Measurements from ENCODE around the gene SMU1. TPM values are rescaled to one million over a fixed set of nuclear protein-coding genes. Genes with fewer than 3 reads are reported as not detected.

Gene SMU1
- total and polyA plus RNA-seq, 2 donors from 2014 or later = 12.8 to 22.0 TPM

DNA sequence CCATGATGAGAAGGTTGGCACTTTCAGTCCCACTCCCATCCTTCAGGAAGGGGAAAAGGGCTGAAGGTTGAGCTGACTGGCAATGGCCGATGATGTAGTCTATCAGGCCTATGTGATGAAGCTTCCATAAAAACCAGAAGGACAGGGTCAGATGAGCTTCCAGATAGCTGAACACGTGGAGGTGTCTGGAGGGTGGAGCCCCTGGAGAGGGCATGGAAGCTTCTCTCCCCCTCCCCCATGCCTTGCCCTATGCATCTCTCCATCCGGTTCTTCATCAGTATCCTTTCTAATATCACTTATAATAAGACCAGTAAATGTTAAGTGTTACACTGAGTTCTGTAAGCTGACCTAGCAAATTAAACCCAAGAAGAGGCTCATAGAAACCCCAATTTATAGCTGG is 32.6 kb upstream of the SMU1 start:
- no peak for FAIRE-seq
- H3K27ac ChIP-seq (ENCODE audit: low read depth in 2 of 2, low read length in 2 of 2) = no peak overlapping the region

GRCh38 chr9:33108472-33108871 is 32.0 kb upstream of the SMU1 start:
- peak in 1 of 5 donors; percentile 10 for DNase-seq
- FAIRE-seq = no peak
- Histone ChIP-seq H3K27ac (ENCODE audit: low read depth in 2 of 2, low read length in 2 of 2) (no peak overlapping the region), H3K27me3 (ENCODE audit: control insufficient read depth, insufficient read depth, low read length) (no peaks in the 10 kb centered on the region), H3K4me1 (ENCODE audit: control insufficient read depth in 2 of 3, insufficient read depth in 2 of 3, low read depth in 1 of 3, low read length in 3 of 3) (peaks cover 0 to 16% (median 15%) of the 10 kb centered on the region in 3 donors), H3K9ac (ENCODE audit: low read length in 3 of 3) (no peak overlapping the region), H3K36me3 (ENCODE audit: control insufficient read depth in 2 of 3, insufficient read depth in 3 of 3, low read length in 3 of 3) (peaks cover 0 to 21% (median 16%) of the 10 kb centered on the region in 3 donors), H3K4me3 (ENCODE audit: low read length in 3 of 3) (no peak overlapping the region), H3K9me3 (ENCODE audit: control insufficient read depth in 2 of 3, insufficient read depth in 1 of 3, low read length in 3 of 3) (no peaks in the 10 kb centered on the region)
- intact Hi-C loops (cut with DNase I) = no loop called here
- TF ChIP-seq, protein P1, sequence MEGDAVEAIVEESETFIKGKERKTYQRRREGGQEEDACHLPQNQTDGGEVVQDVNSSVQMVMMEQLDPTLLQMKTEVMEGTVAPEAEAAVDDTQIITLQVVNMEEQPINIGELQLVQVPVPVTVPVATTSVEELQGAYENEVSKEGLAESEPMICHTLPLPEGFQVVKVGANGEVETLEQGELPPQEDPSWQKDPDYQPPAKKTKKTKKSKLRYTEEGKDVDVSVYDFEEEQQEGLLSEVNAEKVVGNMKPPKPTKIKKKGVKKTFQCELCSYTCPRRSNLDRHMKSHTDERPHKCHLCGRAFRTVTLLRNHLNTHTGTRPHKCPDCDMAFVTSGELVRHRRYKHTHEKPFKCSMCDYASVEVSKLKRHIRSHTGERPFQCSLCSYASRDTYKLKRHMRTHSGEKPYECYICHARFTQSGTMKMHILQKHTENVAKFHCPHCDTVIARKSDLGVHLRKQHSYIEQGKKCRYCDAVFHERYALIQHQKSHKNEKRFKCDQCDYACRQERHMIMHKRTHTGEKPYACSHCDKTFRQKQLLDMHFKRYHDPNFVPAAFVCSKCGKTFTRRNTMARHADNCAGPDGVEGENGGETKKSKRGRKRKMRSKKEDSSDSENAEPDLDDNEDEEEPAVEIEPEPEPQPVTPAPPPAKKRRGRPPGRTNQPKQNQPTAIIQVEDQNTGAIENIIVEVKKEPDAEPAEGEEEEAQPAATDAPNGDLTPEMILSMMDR (IDR thresholded peaks at IDR 0.05; ENCODE audit: borderline replicate concordance, extremely low read depth, insufficient read depth) = no peak

More for the DNA sequence above, 32.6 kb upstream of the SMU1 start:
- intact Hi-C loops (cut with DNase I) = no loop called here
- Histone ChIP-seq H3K36me3 (ENCODE audit: control insufficient read depth in 2 of 3, insufficient read depth in 3 of 3, low read length in 3 of 3) (peaks cover 0 to 26% (median 22%) of the 10 kb centered on the region in 3 donors), H3K4me1 (ENCODE audit: control insufficient read depth in 2 of 3, insufficient read depth in 2 of 3, low read depth in 1 of 3, low read length in 3 of 3) (peaks cover 0 to 16% (median 13%) of the 10 kb centered on the region in 3 donors), H3K4me3 (ENCODE audit: low read length in 3 of 3) (no peak overlapping the region), H3K27me3 (ENCODE audit: control insufficient read depth, insufficient read depth, low read length) (no peaks in the 10 kb centered on the region), H3K9ac (ENCODE audit: low read length in 3 of 3) (no peak overlapping the region), H3K9me3 (ENCODE audit: control insufficient read depth in 2 of 3, insufficient read depth in 1 of 3, low read length in 3 of 3) (no peaks in the 10 kb centered on the region)
- DNase-seq = peak in 1 of 5 donors; percentile 13
- TF ChIP-seq, protein P1 (IDR thresholded peaks at IDR 0.05; ENCODE audit: borderline replicate concordance, extremely low read depth, insufficient read depth) = no peak

DNA sequence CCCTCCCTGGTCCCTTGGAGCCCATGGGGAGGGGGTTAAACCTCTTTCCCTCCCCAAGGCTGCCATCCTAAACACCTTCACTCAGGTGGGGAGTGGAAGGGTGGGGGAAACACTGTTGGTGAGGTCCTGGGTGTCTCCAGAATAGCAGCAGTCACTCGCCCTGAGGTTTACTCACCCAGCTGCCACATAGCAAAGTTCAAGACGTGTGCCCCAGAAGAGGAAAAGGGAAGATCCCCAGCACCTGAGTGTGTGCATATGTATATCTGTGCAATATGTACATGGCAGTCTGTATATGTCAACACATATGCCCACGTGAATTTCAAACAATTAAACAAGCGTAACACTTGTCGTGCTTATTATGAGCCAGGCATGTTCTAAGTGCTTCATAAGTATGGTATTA is 31.3 kb upstream of the SMU1 start:
- Histone ChIP-seq H3K36me3 (ENCODE audit: control insufficient read depth in 2 of 3, insufficient read depth in 3 of 3, low read length in 3 of 3) (peaks cover 0 to 14% (median 9%) of the 10 kb centered on the region in 3 donors), H3K4me3 (ENCODE audit: low read length in 3 of 3) (no peak overlapping the region), H3K4me1 (ENCODE audit: control insufficient read depth in 2 of 3, insufficient read depth in 2 of 3, low read depth in 1 of 3, low read length in 3 of 3) (peaks cover 0 to 21% (median 17%) of the 10 kb centered on the region in 3 donors), H3K27me3 (ENCODE audit: control insufficient read depth, insufficient read depth, low read length) (no peaks in the 10 kb centered on the region), H3K9me3 (ENCODE audit: control insufficient read depth in 2 of 3, insufficient read depth in 1 of 3, low read length in 3 of 3) (no peaks in the 10 kb centered on the region), H3K27ac (ENCODE audit: low read depth in 2 of 2, low read length in 2 of 2) (peak overlapping the region; percentile 68 to 71), H3K9ac (ENCODE audit: low read length in 3 of 3) (peak overlapping the region in 1 of 3 donors; percentile 22)
- TF ChIP-seq, protein P1 (IDR thresholded peaks at IDR 0.05; ENCODE audit: borderline replicate concordance, extremely low read depth, insufficient read depth) = no peak
- DNase-seq (peak in 1 of 5 donors; percentile 21), FAIRE-seq (no peak)
- intact Hi-C loops (cut with DNase I) = no loop called here

All from kidney (tissue), 14 donors.